NOMO-1 (cell line): ENCODE data around the gene CHMP2A.
"Not testable (repeated sequence)": the region's sequence is repeated elsewhere in the genome, so short reads cannot be mapped to it uniquely, and the experiment has no call there.

Experiments used
- DNase-seq, 2 experiments: peaks; one replicate each; lab custom pipeline; 2025; ENCODE audit not compliant: unreplicated experiment in 2 of 2; lab: John Stamatoyannopoulos, UW

Gene CHMP2A

DNA sequence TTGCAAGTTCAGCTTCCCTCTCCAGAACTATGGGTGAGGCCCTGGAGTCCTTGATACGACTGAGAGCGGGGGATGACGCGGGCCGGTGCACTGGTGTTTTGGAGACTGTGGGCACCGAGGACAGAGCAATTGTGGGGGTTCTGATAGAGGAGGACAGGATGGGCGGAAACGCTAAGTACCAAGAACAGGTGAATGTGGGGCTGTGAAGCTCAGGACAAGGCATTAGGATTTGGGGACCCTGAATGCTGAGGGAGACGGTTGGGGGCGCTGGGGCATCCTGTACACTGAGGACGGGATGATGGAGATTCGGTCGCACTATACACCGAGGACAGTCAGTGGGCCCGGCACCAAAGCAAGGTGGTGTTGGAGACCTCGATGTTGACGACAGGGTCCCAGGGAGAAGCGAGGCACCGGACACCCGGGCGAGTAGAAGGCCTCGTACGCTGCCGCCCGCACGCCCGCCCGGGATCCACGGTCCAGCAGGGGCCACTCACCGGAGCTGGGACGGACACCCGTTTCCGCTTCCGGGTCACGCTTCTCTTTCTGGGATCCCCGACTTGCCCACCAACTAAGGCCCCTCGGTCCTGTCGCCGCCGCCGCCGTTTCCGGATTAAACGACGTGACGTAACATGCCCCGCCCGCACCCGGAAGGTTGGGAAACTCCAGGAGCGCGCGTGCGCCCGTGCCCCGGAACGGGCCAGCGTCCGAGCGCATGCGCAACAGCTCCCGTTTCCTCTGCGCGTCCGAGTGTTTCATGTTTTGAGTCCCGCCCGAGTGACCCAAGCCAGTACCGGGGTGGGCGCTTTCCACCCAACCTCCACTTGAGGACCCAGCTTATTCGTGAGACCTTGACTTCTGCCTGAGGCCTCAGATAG lies at the start of gene CHMP2A:
Gene CHMP2A, minus strand, starts transcription at position 612 of the 875 bp plus-strand sequence. CDS start 893 bp downstream, outside the sequence.
- no peak for DNase-seq

DNA sequence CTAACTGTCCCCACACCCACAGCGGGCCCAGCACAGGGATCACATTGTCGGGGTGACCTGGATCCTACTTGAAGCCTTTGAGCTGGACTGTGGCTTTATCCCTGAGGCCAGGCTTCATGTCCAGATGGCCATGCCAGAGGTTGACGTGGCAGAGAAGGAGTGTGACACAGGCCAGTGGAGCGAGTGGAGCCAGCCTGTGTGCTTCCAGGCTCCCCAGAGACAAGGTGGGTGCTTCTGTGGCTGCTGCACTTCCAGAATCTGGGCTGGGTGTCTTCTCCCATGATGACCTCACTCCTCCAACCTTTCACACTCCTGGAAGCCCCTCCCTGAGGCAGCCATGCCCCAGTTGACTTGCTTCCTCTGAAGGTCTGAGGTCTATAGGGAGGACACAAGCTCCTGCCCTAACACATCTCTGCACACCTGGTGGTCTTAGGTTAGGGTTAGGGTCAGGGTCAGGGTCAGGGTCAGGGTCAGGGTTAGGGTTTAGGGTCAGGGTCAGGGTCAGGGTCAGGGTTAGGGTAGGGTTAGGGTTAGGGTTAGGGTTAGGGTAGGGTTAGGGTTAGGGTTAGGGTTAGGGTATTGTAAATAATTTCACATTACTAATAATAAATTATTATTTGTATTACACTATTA lies 31.3 kb upstream of the CHMP2A start:
- no peak for DNase-seq

DNA sequence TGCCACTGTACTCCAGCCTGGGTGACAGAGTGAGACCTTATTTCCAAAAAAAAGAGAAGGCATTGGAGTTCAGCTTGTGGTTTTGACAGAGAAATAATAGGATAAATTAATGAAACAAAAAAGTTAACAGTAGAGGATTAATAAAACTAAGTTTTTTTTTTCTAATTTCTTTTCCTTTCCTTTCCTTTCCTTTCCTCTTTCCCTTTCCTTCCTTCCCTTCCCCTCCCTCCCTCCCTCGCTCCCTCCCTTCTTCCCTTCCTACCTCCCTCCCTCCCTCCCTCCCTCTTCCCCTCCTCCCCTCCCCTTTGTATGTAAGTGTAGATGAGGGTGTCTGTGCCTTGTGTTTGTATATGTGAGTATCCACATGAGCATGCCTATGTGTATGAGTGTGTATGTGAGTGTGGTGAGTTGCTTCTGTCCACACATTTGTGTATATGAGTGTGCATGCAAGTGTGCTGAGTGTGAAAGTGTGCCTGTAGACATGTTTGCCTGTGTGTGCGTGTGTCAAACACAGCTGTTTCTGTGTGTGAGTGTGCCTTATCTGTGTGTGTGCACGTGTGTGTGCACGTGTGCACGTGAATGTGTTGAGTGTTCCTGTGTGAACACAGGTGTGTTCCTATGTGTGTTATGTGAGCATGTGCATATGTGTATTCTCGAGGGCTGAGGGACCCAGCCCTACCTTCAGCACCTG lies 30.7 kb upstream of the CHMP2A start:
- DNase-seq: no peak

DNA sequence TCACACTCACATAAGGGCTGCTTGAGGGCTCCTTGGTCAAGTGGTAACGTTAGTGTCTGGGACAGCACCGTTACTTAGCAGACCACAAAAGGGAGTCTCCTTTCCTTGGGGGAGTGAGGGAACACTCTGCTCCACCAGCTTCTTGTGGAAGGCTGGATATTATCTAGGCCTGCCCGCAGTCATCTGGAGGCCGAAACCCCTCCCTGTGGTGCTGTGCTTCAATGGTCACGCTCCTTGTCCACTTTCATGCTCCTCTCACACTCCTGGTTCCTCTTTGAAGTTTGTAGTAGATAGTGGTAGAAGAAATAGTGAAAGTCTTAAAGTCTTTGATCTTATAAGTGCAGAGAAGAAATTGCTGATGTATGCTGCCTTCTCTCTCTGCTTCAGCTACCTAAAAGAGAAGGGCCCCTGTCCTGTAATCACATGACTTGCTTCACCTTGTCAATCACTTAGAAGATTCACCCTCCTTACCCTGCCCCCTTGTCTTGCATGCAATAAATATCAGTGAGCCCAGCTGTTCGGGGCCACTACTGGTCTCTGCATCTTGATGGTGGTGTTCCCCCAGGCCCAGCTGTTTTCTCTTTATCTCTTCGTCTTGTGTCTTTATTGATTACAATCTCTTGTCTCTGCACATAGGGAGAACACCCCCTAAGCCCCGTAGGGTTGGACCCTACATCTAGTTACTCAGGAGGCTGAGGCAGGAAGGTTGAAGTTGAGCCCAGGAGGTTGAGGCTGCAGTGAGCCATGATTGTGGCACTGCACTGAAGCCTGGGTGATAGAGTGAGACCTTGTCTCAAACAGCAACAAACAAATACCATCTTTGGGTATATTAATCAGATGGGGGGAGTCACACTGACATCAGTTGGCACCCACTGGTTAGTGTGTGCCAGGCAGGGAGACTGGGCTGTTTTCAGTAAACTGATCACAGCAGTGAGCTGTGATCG lies 29.9 kb upstream of the CHMP2A start:
- no peak for DNase-seq

DNA sequence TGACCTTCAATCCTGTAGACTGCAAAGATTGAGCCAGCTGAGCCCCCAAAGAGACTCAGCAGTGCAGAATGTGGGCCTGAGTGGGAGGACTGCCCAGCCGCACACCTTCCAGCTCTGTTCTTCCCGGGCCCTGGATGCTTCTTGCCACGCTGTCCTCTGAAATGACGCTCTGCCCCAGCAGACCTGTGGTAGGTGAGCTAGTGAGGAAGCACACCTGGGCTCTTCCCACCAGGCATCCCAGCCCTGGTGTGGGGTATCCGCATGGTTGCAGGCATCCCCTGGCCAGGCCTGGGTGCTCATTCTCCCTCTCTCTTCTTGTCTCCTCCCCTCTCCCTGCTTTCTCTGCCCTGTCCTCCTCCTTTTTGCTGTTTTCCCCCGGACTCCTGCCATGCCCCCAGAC lies 28.1 kb upstream of the CHMP2A start:
- DNase-seq: no peak

DNA sequence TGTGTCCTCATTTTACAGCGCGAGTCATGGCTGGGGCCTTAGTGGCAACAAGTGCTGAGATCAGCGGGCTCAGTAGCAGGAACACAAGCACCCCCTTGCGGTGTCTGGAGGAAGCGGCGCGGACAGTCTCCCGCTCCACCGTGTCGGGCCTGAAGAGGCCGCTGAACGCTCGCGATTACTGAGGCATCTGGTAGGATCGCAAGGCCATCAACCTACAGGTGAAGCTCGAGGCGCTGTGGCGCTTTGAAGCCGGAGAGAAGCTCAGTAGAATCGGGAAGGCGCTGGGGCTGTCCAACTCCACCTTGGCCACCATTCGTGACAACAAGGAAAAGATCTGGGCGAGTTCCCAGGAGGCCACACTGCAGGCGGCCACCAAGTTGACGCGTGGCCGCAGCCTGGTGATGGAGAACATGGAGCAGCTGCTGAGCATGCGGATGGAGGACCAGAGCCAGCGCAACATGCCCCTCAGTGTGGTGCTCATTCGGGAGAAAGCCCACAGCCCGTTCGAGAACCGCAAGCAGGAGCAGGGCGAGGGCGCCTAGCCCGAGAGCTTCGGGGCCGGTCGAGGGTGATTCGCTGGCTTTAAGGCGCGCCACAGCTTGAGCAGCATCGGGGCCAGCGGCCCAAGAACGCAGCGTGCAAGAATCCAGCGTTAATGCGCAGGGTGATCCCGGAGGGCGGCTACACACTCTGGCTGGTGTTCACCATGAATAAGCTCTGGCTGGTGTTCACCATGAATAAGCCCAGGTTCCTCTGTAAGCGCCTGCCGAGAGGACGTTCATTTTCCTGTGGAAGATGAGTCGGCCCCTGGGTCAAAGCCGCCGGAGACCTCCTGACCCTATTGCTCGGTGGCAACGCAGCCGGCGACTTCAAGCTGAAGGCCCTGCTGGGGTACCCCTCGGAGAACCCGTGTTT lies 26.6 kb upstream of the CHMP2A start:
- no peak for DNase-seq

DNA sequence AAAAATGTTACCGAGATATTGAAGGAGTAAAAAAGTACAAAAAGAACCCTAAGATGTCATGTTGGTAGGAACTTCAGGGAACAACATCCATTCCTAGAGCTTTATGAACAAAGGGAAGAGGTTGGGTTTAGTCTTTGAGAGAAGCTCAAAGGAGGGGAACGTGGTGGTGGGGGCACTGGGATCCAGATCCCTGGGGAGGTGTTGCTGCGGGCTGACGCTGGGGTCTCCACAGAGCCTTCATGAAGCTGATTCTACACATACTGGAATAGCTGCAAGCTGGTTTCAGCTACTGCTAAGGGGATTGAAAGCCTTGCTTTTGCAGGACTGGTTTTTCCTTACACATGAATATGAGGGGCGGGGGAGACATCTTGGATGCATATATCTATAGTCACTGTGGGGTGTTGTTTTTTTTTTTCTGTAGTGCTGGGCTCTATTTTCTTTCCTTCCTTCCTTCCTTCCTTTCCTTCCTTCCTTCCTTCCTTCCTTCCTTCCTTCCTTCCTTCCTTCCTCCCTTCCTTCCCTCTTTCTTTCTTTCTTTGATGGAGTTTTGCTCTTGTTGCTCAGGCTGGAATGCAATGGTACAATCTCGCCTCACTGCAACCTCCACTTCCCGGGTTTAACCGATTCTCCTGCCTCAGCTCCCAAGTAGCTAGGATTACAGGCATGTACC lies 24.7 kb upstream of the CHMP2A start:
- DNase-seq: no peak

DNA sequence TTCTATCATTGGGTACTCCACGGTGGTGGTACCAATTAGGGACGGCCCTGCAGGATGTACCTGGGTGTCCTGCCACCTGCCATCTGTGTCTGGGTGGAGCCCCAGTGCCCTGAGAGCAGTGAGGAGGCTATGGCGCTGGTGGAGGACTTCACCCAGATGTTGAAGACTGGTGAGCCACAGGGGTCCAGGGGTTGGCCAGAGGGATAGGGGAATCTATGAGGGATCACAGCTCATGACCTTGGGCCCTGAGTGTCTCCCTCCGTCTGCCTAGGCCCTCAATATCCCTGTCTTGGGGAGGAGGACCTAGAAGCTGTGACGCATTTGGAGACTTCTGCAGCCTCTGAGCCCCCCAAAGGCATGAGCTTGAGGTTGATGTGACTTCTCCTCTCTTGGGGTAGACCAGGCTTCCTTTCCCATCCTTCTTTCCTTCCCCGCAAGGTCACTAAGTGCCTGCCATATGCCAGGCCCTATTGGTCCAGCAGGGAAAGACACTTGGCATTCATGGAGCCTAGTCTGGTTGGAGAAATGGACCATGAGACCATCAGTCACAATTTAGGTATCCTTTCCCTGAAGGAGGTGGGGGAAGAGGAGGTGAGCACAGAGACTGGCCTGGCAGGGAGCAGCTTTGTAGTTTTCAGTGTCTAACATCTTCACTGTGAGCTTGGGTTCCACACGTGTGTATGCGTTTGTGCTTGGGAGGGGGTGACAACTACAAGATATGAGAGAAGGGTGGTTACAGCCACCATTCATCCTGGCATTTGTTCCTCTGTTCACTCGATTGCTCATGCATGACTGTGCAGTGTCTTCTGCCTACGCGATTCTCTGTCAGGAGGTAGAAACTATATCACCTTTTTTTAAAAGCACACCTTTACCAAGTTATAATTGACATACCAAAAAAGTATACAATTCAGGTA lies 23.4 kb upstream of the CHMP2A start:
- DNase-seq: no peak

DNA sequence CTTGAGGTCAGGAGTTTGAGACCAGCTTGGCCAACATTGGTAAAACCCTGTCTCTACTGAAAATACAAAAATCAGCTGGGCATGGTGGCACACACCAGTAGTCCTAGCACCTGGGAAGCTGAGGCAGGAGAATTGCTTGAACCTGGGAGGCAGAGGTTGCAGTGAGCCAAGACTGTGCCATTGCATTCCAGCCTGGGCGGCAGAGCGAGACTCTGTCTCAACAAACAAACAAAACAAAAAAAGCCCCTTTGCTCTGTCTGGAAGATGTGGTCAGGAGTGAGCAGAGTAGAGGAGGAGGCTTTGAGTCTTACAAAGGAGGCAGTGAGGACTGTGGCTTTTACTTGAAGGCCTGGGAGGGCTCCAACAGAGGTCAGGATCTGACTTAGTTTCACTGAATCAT lies 22.7 kb upstream of the CHMP2A start:
- DNase-seq: not testable (repeated sequence)

DNA sequence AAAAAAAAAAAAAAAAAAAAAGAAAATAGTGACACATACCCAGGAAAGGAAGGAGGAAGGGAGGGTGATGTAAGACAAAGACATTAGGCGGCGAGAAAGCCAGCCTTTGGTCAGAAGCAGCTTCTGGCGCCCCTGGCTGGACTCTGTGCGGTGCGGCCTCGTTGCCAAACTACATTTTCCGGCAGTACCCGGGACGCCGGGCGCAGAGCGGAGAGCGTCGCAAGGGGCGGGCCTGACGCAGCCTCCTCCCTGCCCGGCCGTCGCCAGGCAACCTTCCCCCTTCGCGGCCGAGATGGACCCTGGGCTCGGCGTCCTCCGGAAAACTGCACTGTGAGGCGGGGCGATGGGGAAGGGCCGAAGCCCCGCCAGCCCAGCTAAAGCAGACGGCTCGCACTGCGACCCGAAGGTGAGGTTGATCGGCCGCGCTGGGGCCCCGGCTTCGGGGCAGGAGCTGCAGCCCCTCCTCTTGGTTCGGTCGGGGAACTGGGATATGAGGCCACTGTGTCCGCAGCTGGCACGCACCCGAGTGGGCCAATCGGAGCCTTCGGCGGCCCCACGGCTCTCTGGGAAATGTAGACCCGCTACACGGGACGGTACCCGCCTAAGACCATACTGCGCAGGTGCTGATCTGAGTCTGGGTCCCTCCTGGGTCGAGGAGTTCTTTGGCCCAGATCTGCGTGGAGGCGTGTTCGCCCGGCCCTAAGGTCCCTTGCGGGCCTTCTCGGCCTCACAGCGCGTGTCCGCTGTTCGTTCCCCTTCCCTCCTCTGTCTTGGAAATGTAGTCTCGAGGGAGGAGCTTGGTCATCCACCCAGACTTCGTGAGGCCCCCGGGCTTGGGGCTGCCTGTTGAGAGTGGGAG lies 20.5 kb upstream of the CHMP2A start:
- no peak for DNase-seq

DNA sequence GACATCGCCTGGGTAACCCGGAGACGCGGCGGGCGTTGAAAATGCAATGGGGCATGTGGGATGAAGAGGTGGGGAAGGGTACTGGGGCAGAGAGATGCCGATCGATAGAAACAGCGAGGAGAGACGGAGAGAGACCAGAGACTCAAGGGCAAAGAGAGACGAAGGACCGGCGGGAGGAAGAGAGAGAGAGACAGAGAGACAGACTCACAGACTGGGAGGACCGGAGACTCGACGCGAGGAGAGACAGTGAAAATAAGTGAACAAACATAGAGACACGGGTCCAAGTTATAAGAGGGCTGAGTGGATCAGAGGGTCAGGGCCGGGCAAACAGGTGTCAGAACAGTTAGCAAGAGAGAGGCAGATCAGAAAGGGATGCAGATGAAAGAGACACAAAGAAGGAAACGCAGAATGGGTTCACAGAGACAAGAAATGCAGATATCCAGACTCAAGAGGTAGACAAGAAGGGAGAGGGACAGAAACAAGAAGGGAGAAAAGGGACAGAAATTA lies 18.8 kb upstream of the CHMP2A start:
- no peak for DNase-seq

DNA sequence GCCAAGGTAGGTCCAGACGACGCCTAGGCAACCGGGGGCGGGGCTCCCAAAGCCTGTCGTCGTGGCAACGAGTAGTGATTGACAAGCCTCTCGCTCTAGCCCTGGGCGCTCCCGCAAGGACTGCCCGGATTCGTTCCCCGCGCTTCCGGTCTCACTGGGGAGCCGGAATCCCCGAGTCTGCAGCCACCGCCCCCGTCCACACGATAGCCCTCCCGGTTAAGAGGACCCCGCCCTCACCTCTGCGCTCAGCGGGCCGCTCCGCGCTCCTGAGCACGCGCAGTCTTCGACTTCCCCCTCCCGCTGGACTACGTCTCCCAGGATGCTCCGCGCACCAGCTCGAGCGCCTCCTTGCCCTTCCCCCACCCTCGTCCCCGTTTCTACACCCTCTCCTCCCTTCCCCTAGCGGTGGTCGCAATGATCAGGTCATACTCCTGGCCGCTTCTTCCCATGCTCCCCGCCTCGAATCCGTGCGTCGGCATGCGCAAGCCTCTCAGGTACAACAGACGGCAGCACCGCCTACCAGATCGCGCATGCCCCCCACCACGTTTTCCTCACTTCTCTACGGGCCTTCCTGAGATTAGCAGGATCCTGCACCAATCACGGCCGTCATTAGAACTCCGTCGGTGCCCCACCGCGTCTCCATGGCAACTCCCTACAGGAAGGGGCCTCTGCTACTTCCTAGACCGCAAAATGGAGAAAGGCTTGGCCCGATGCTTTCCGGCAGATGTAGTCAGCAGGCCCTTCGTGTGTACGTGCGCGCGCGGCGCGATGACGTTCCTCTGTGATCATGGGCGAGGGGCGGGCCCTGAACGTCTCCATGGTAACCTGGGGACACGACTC lies 18.1 kb upstream of the CHMP2A start, which contains the start of gene MZF1:
Gene MZF1, minus strand, starts transcription at position 518 of the 840 bp plus-strand sequence. CDS start 1,946 bp downstream, outside the sequence.
- no peak for DNase-seq

DNA sequence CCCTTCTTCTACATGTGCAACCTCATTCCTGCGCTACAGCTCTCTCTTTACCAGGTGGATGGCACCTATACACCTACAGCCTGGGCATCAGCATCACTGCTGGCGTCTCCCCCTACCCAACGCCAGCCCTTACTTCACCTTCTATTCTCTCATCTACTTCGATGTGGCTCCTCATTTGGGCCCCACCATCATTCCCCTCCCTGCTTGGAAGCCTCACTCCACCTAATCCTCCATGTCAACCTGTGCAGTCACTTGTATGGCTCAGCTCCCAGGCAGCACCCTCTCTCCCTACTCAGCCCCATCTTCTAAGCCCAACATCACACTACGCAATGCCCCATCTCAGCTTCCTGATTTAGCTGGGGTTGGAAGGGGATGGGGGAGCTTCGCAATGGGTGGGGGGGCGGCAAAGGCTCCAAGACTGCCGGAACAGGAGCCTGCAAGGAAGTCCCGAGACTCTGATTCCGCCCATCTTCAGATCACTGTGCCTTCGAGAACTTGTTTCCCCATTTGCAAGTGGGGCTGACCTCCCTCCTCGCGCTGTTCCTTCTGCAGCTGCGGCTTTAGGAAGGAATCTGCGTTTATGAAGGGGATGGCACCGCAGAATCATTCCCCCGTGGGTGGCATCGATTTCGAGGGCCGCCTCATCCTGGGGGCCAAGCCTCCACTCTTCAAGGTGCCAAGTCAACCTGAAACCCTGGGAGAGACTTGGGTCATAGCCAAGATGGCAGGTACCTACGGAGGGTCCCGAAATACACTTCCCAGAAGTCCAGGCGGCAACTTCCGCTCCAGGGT lies 17.3 kb upstream of the CHMP2A start:
- no peak for DNase-seq

DNA sequence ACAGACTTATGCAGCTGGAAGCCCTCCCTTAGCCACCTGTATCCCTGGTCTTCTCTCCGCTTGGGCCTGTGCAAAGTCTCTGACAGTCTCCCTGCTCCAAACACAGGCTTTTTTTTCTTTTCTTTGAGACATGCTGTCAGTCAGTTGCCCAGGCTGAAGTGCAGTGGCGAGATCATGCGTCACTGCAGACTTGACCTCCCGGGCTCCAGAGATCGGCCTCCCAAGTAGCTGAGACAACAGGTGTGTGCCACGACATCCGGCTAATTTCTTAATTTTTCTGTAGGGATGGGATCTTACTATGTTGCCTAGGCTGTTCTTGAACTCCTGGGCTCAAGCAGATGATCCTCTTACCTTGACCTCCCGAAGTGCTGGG lies 16.7 kb upstream of the CHMP2A start:
- DNase-seq: no peak
